Activated CD8-positive, alpha-beta memory T cell treated with anti-CD3 and anti-CD28 coated beads for 1 hour (primary cell): ENCODE data around the gene RFC4.
"Not testable (repeated sequence)": the region's sequence is repeated elsewhere in the genome, so short reads cannot be mapped to it uniquely, and the experiment has no call there.

Experiments used
- DNase-seq, 2 donors: peaks; one replicate each; pipeline ENCODE4 v3.0.0-alpha.2; 2020; ENCODE audit warnings: low read depth in 1 of 2; ENCODE audit errors: extremely low read depth in 1 of 2

Gene RFC4

DNA sequence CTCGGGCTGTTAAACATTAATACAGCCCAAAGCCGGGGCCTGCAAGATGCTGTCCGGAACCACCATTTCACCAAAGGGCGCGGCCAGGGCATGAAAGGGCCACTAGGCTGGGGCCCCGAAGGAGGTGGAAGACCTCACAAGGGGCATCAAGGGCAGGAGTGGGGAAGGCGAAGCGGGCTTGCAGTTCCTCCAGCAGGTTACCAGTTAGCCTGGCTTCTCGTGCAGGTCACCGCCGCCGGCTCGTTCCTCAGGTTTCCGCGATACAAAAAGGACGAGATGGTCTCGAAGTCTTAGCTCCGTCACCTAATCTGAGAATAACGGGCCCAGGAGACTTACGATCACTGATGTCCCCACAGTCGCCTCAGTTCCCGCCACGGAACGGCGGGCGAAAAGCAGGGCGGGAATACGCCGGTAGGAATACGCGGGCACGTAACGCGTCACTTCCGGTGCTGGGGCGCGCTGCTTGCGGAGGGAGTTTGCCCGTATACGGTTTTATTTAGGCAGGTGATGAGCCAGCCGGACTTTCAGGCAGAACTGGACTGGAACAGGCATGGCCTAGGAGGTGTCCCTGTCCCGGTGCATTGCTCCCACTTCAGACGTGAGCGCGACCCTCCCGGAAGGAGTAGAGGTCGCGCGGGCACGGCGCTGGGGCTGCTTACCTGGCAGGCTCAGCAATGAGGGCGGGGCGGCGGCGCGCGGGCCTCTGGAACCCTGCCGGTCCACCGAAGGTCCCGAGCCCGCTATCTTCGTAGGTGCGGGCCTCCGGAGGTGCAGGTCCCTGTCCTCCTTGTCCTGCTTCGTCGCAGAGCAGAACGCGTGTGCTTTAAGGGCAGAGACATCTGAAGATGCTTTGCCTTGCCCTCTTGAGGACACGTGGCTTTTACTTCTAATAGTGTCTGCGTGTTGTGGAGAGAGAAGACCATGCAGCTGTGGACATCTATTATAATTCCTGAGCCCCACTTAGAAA lies at the start of gene RFC4:
Gene RFC4, minus strand, starts transcription at position 394 of the 967 bp plus-strand sequence. CDS start 1,769 bp downstream, outside the sequence.
- DNase-seq = peak; percentile 49 to 79

DNA sequence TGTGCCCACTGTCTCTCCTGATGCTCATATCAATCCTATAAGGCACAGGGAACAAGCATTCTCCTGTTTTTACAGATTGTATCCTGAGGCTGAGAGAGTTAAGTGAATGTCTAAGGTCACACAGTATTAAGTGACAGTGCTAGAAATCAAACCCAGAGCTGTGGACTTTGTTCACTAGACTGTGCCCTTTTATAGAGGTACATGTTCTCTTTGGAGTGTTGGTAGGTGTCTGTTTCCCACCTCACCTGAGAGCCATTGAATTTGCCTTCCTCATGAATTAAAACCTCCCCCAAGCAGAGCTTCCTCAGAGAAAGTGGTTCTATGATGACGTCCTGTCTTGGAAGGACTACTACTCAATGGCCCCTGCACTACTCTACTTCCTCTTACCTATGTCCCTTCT lies 48.7 kb upstream of the RFC4 start:
- DNase-seq = no peak

GRCh38 chr3:186854146-186854545 lies 47.9 kb upstream of the RFC4 start:
- DNase-seq = no peak

DNA sequence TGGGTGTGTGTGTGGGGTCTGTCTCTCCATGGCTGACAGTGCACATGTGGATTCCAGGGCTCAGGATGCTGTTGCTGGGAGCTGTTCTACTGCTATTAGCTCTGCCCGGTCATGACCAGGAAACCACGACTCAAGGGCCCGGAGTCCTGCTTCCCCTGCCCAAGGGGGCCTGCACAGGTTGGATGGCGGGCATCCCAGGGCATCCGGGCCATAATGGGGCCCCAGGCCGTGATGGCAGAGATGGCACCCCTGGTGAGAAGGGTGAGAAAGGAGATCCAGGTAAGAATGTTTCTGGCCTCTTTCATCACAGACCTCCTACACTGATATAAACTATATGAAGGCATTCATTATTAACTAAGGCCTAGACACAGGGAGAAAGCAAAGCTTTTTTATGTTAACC lies 46.7 kb upstream of the RFC4 start:
- DNase-seq = no peak

- DNase-seq = not testable (repeated sequence)
Observed at GRCh38 chr3:186851835-186852234, 45.6 kb upstream of the RFC4 start.

DNA sequence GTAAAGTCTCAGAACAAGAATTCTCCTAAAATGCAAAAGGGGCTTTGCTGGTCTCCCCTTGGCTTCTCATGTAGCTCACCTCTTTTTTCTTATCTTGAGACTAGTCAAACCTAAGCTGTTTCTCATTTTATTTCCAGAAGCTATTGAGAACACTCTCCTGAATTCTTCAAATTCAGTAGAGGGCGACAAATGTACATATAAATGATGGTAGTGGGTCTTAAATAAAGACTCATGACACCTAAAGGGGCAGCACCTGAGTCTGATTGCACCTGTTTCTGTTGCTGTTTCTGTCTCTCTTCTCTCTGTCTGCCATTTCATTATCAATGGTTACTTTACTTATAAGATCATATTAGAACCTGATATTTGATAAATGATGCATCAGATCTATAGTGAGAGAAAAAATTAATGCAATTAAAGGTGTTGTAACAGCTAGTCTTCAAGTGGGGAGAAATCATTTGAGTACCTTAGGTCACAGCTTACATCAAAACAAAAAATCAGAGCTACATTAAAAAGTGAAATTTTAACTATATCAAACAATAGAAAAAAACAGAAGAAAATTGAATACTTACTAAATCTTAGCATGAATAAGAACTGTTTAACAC lies 43.2 kb upstream of the RFC4 start:
- DNase-seq = no peak

- no peak for DNase-seq
Observed at GRCh38 chr3:186847437-186847836, 41.2 kb upstream of the RFC4 start.

DNA sequence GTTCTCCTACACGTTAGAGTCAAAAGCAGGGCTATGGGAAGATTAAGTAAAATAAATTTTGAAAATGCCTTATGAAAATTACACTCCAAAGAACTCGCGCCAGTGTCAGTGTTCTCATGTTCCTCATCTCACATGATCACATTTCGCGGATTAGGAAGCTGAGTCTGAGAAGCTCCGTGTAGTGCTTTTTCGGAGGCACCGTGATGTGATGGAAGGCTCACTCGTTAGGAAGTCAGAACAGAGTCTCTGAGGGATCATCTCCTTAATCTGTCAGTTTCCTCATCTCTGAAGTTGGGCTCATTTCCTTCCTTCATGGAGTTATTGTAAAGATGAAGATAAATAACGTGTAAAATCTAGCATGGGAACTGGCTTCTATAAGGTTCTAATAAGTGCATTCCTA lies 39.5 kb upstream of the RFC4 start:
- no peak for DNase-seq

DNA sequence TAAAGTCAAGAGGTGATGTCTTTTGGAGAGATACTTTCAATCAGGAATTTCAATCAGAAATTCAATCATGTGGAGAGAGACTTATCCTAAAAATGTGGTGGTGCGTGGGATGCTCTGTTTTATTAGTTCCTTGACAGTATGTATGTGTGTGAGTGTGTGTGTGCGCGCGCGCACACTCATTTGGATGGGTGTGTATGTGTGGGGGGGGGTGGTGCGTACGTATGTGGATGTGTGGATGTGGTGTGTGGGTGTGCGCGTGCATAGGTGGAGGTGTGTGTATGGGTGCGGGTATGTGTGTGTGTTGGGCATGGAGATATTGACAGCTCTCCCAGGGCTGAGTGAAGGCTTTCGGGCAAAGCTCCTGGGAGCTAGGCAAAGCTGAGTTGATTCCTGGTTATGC lies 38.6 kb upstream of the RFC4 start:
- no peak for DNase-seq

- no peak for DNase-seq
Observed at GRCh38 chr3:186843039-186843432, 36.8 kb upstream of the RFC4 start.

- DNase-seq = no peak
Observed at GRCh38 chr3:186842426-186843038, 36.2 kb upstream of the RFC4 start, which contains the start of gene ADIPOQ. ADIPOQ (plus strand) TSS chr3:186842710; CDS start chr3:186853059, 10,349 bp downstream.

GRCh38 chr3:186841620-186842019 lies 35.3 kb upstream of the RFC4 start:
- DNase-seq = no peak

DNA sequence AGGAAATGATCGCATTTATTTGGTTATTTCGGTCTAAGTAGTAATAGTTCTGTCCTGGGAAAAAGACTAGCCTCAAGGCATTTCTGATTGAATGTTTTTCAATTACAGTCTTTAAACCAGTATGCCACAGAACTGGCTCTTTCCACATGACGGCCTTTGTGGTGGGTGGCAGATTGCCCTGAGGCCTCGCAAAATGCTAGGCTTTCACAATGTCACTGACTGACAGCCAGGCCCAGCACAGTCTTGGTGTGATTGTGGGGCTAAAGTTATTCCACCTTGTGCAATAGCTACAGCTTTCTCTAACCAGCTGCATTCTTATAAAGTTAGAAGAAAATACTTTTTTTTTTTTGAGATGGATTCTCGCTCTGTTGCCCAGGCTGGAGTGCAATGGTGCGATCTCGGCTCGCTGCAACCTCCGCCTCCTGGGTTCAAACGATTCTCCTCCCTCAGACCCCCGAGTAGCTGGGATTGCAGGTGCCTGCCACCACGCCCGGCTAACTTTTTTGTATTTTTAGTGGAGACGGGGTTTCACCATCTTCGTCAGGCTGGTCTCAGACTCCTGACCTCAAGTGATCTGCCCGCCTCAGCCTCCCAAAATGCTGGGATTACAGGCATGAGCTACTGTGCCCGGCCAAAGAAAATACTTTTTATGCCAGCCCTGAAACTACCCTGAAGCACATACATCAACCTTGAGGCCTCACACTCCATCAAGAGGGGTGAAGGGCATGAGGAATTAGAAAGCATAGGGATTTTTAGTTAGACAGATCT lies 33.8 kb upstream of the RFC4 start:
- no peak for DNase-seq

- DNase-seq = no peak
Observed at GRCh38 chr3:186832276-186832675, 26.0 kb upstream of the RFC4 start.

GRCh38 chr3:186831798-186832197 lies 25.5 kb upstream of the RFC4 start:
- DNase-seq = no peak

DNA sequence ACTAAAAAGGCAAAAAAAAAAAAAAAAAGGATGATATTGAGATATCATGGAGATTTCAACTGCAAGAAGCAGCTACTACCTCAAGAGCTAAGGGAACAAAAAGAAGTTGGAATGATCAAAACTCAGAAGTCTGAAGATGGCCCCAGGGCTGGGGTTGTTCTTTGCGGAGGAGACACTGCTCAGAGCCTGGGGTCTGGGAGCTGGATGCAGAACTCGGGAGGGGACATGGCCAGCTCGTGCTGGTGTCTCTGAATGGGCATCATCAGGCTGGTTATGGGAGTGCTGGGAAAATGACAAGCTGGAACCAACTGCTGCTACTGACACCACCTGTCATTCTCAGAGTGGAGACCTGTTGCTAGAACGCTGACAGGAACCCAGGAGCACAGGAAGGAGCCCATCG lies 22.1 kb upstream of the RFC4 start:
- no peak for DNase-seq

DNA sequence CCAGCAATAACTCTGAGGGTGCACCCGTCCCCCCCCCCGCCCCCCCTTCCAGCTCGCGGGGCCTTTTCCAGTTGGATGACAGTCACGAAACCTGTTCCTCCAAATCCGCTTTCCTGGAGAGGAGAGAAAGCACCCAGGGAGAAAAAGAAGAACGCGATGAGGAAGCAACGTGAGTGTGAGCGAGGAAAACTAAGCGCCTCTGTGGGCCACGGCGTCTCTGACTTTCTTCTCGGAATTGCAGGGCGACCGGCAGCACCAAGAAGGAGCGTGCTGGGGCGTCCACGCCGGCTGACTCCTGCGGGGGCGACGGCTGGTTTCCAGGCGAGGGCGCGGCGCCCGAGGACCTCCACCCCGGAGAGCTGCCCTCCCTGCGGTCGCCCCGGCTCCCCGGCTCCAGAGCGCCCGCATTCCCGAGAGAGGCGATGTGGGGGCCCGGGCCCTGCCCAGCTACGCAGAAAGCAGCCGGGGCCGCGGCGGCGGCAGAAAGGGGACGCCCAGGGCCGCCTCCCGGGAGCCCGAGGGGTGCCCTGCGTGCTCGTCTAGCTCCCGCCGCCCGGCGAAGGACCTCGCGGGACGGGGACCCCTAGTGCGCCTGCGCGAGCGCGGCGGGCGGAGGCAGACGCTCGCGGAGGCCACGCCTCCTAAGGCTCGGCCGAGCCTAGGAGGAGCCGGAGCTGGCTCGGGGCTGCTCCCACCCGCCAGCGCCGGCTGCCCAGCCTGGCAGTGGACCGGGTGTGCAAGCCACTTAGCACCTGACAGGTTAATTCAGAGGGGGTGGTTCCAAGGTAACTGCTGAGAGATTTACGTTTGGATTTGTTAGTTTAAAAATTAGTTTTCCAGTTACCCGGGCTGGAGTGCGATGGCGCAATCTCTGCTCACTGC lies 20.9 kb upstream of the RFC4 start:
- peak; percentile 34 to 72 for DNase-seq

DNA sequence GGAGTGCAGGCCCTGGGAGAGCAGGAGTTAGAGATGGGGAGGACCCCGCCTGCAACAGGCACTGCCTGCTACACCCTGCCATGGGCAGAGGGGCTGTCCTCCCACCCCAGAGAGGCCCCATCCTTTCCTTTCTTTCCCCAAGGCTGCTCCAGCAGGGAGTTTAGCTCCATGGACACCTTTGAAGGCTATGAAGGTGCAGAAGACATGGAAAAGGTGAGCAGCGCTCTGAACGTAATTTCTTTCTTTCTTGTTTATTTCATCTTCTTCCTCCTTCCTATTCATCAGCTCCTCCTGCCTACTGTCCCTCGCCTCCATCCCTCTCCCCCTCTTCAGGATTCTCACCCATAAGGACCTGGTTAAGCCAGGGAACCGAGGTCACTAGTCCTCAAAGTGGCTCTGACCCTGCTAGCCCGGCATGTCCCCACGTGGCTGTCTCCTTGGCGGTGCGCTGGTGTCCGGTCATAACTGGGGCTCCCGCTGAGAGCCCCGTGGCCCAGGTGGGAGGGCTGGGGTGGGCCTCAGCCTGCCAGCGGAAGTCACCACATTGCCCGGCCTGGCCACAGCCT lies 20.2 kb upstream of the RFC4 start:
- no peak for DNase-seq

DNA sequence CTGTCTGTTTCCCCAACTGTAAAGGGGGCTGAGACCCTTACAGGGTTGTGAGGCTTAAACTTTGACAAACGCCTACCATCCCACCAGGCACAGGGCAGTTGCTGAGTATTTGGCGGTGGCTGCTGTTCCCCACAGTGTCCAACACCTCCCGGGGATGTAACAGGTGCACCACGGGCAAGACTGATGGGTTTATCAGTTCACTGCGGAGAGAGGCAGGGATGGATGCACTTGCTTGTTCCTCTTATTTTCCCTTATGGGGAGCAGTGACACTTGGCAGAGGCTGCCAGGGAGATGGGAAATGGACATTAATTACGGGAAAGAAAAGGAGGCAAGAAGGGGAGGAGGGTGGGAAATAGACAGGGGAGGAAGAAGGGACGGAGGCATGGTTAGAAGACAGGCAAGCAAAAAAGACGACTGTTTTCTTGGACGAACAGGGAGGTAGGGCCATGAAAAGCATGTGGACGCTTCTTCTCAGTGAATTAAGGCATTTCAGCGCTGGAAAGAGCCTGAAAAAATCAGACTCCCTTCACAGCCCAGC lies 19.7 kb upstream of the RFC4 start:
- no peak for DNase-seq
